HCT116 (cell line): ENCODE results near the gene APBA1. TPM values are rescaled to one million over a fixed set of nuclear protein-coding genes. Genes with fewer than 3 reads are reported as not detected.

ENCODE experiments used
- ATAC-seq: fragments of 200-7000 bp; cut with Tn5 transposase; 2 replicates; pipeline ENCODE4 v1.9.1; 2020; ENCODE audit warnings: mild to moderate bottlenecking, moderate library complexity
- BruUV-seq: library from RNA; stranded (reverse); fragments of 400-500 nt; replicated peaks from 2 replicates; lab custom pipeline; 2021; lab: Mats Ljungman, UMichigan
- CTCF ChIA-PET: fragments of 300-600 bp; sonication (Branson Sonifier 250); formaldehyde crosslinking; loops from one replicate; lab custom pipeline; 2021; ENCODE audit warnings: antibody characterized with exemption; lab: Charles Lee
- POLR2A ChIA-PET: fragments of 300-600, 350-600 bp; sonication (Branson Sonifier 250); formaldehyde crosslinking; loops from one replicate; lab custom pipeline; 2021; ENCODE audit warnings: antibody characterized with exemption; lab: Charles Lee
- RAD21 ChIA-PET, 2 experiments: fragments of 300-600 bp; sonication (Branson Sonifier 250); formaldehyde crosslinking; loops; one replicate each; lab custom pipeline; 2023; ENCODE audit warnings: low total read pairs in 2 of 2; ENCODE audit not compliant: uncharacterized antibody in 2 of 2, unreplicated experiment in 2 of 2, low non-redundant PET in 1 of 2; lab: Charles Lee
- DNase-seq: peaks from one replicate; pipeline ENCODE4 v3.0.0-alpha.2; 2010; ENCODE audit warnings: low read depth, low spot score
- H2AFZ ChIP-seq: fragments of 200-600 bp; shearing (Covaris generic), sonication (generic); 2 replicates; pipeline ENCODE4 v1.6.1; 2017; ENCODE audit warnings: low read depth, mixed run types, mixed read lengths, antibody characterized with exemption, low read length; ENCODE audit not compliant: poor library complexity, severe bottlenecking
- H3K27ac ChIP-seq: 2 replicates; pipeline ENCODE4 v1.5.1; 2012; ENCODE audit warnings: low read depth, low read length
- H3K27me3 ChIP-seq: fragments of 200-600 bp; sonication (generic); 2 replicates; pipeline ENCODE4 v1.6.1; 2016; ENCODE audit warnings: mixed run types, low read length, mixed read lengths; ENCODE audit not compliant: insufficient read depth
- H3K36me3 ChIP-seq, 2 experiments: fragments of 200-500 bp in 1 of 2; fragments of 200-600 bp in 1 of 2; sonication (Bioruptor generic) in 1 of 2; sonication (generic) in 1 of 2; 2 replicates each; pipeline versions ENCODE4 v1.5.1 to v1.6.1; 2014 to 2016; ENCODE audit warnings: low read length in 2 of 2, inconsistent platforms in 1 of 2, mixed read lengths in 1 of 2, mixed run types in 1 of 2; ENCODE audit not compliant: insufficient read depth in 2 of 2, control insufficient read depth in 1 of 2
- H3K4me1 ChIP-seq, 2 experiments: fragments of 200-600 bp in 1 of 2; sonication (generic) in 1 of 2; 2 replicates each; pipeline versions ENCODE4 v1.5.1 to v1.6.1; 2012 to 2017; ENCODE audit warnings: low read length in 2 of 2, inconsistent platforms in 1 of 2, mild to moderate bottlenecking in 1 of 2, mixed read lengths in 1 of 2, mixed run types in 1 of 2, moderate library complexity in 1 of 2; ENCODE audit not compliant: insufficient read depth in 2 of 2, control insufficient read depth in 1 of 2
- H3K4me2 ChIP-seq: fragments of 200-600 bp; sonication (generic); 2 replicates; pipeline ENCODE4 v1.6.1; 2017; ENCODE audit warnings: mixed run types, low read length, mixed read lengths
- H3K4me3 ChIP-seq, 2 experiments: fragments of 200-600 bp in 1 of 2; sonication (generic) in 1 of 2; replicated peaks in 1 of 2; 2 replicates each; pipeline ENCODE4 v1.5.1; 2011 to 2016; ENCODE audit warnings: low read length in 2 of 2, control low read depth in 1 of 2, low read depth in 1 of 2, mild to moderate bottlenecking in 1 of 2, mixed read lengths in 1 of 2, mixed run types in 1 of 2
- H3K79me2 ChIP-seq: fragments of 200-600 bp; sonication (generic); 2 replicates; pipeline ENCODE4 v1.6.1; 2017; ENCODE audit warnings: mild to moderate bottlenecking, mixed run types, low read length, moderate library complexity, mixed read lengths; ENCODE audit not compliant: insufficient read depth
- H3K9ac ChIP-seq: fragments of 200-600 bp; sonication (generic); 2 replicates; pipeline ENCODE4 v1.6.1; 2016; ENCODE audit warnings: low read length, mixed read lengths
- H3K9me2 ChIP-seq: fragments of 200-600 bp; sonication (generic), shearing (Covaris generic); 2 replicates; pipeline ENCODE4 v1.6.1; 2017; ENCODE audit warnings: mixed run types, mild to moderate bottlenecking, moderate library complexity; ENCODE audit not compliant: insufficient read depth
- H3K9me3 ChIP-seq, 2 experiments: fragments of 200-500 bp in 1 of 2; fragments of 200-600 bp in 1 of 2; sonication (Bioruptor generic) in 1 of 2; sonication (generic) in 1 of 2; 2 replicates each; pipeline ENCODE4 v1.6.1; 2014 to 2017; ENCODE audit warnings: low read length in 2 of 2, mixed read lengths in 2 of 2, inconsistent platforms in 1 of 2, low read depth in 1 of 2, mild to moderate bottlenecking in 1 of 2, mixed run types in 1 of 2, moderate library complexity in 1 of 2; ENCODE audit not compliant: control insufficient read depth in 1 of 2, insufficient read depth in 1 of 2
- H4K20me1 ChIP-seq: fragments of 200-600 bp; sonication (generic), shearing (Covaris generic); 2 replicates; pipeline ENCODE4 v1.6.1; 2017; ENCODE audit warnings: mixed run types, mild to moderate bottlenecking, moderate library complexity; ENCODE audit not compliant: insufficient read depth
- CBX3 ChIP-seq: IDR thresholded peaks from 2 replicates; pipeline ENCODE4 v1.6.1; 2012; ENCODE audit warnings: low read depth
- CEBPB ChIP-seq: IDR thresholded peaks from 2 replicates; pipeline ENCODE4 v1.6.1; 2012; ENCODE audit warnings: low read depth
- EGR1 ChIP-seq: IDR thresholded peaks from 2 replicates; pipeline ENCODE4 v1.6.1; 2012; ENCODE audit warnings: low read depth
- ELF1 ChIP-seq: IDR thresholded peaks from 2 replicates; pipeline ENCODE4 v1.6.1; 2012; ENCODE audit warnings: low read depth, borderline replicate concordance
- EZH2 ChIP-seq: fragments of 200-600 bp; sonication (generic); IDR thresholded peaks from 2 replicates; pipeline ENCODE4 v1.6.1; 2017; ENCODE audit warnings: antibody characterized with exemption, mixed run types
- EZH2phosphoT487 ChIP-seq: fragments of 200-600 bp; IDR thresholded peaks from 2 replicates; pipeline ENCODE4 v1.6.1; 2018; ENCODE audit warnings: antibody characterized with exemption, borderline replicate concordance
- FOSL1 ChIP-seq: IDR thresholded peaks from 2 replicates; pipeline ENCODE4 v1.6.1; 2012; ENCODE audit warnings: low read depth
- JUND ChIP-seq: IDR thresholded peaks from 2 replicates; pipeline ENCODE4 v1.6.1; 2012
- POLR2A ChIP-seq: IDR thresholded peaks from 2 replicates; pipeline ENCODE4 v1.7.0; 2011; ENCODE audit warnings: borderline replicate concordance; ENCODE audit not compliant: insufficient read depth, insufficient read length; ENCODE audit errors: extremely low read depth
- POLR2AphosphoS5 ChIP-seq: IDR thresholded peaks from 2 replicates; pipeline ENCODE4 v1.6.1; 2011; ENCODE audit warnings: mild to moderate bottlenecking, low read depth, low read length, moderate library complexity
- RAD21 ChIP-seq: IDR thresholded peaks from 2 replicates; pipeline ENCODE4 v1.6.1; 2012; ENCODE audit warnings: low read depth, mild to moderate bottlenecking
- SIN3A ChIP-seq: IDR thresholded peaks from 2 replicates; pipeline ENCODE4 v1.6.1; 2012; ENCODE audit warnings: low read depth
- SP1 ChIP-seq: IDR thresholded peaks from 2 replicates; pipeline ENCODE4 v1.6.1; 2012; ENCODE audit warnings: low read depth
- SRF ChIP-seq: IDR thresholded peaks from 2 replicates; pipeline ENCODE4 v1.6.1; 2012; ENCODE audit warnings: low read depth
- TCF7L2 ChIP-seq: IDR thresholded peaks from 2 replicates; pipeline ENCODE4 v1.7.0; 2011; ENCODE audit warnings: borderline replicate concordance, inconsistent platforms; ENCODE audit not compliant: insufficient read depth, insufficient read length; ENCODE audit errors: extremely low read depth
- YY1 ChIP-seq: IDR thresholded peaks from 2 replicates; pipeline ENCODE4 v1.6.1; 2011; ENCODE audit warnings: low read length, low read depth, moderate library complexity, mild to moderate bottlenecking; ENCODE audit not compliant: insufficient replicate concordance; ENCODE audit errors: extremely low read depth
- ZNF274 ChIP-seq: fragments of 200-500 bp; sonication (Bioruptor generic); IDR thresholded peaks from 2 replicates; pipeline ENCODE4 v1.6.1; 2014; ENCODE audit warnings: mild to moderate bottlenecking, low read depth, low read length, inconsistent platforms
- intact Hi-C: fragments of 100-400 bp; cut with micrococcal nuclease; formaldehyde crosslinking; loops from 2 replicates; pipeline ENCODE4 v1.10.0; 2022
- total RNA-seq: library from RNA; stranded (reverse); gene quantifications from one replicate; pipeline ENCODE4 v1.2.1, GENCODE V29; 2021; ENCODE audit not compliant: unreplicated experiment
- TF ChIP-seq, protein P1 (sequence below): IDR thresholded peaks from 2 replicates; pipeline ENCODE4 v1.6.1; 2012; ENCODE audit warnings: low read depth
- TF ChIP-seq, protein P2 (sequence below): IDR thresholded peaks from 2 replicates; pipeline ENCODE4 v1.6.1; 2012
- TF ChIP-seq, protein P3 (sequence below), 3 experiments: fragments of 200-600 bp in 1 of 3; sonication (generic) in 1 of 3; IDR thresholded peaks in 2 of 3; conservative IDR thresholded peaks in 1 of 3; 2 replicates each; pipeline ENCODE4 v1.5.1; 2012 to 2017; ENCODE audit warnings: low read depth in 2 of 3, low read length in 2 of 3, antibody characterized with exemption in 1 of 3, borderline replicate concordance in 1 of 3, control low read depth in 1 of 3, mild to moderate bottlenecking in 1 of 3, mixed read lengths in 1 of 3, mixed run types in 1 of 3, moderate library complexity in 1 of 3; ENCODE audit not compliant: insufficient read depth in 1 of 3

The APBA1 gene
- total RNA-seq, 1 experiment from 2014 or later: 0.20 TPM

DNA sequence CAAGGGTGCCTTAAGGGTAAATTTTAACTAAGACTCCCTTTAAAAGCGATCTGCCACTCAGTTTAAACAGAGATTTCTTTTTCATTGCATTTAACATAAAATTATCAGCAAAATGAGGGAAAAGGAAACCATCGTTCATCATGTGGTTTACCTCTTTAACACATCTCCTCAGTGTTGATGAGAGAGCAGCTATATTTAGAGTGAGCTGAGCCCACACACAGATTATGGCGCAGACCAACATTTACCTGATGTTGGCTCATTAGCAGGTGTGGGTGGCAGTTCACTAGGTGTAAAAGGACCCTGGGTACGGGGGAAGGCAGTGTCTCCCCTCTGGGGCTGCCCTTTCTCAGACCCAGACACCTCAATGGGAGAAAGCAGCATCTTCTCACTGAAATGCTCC is 197.3 kb downstream of the APBA1 start:
- Histone ChIP-seq H3K36me3 (no peaks in the 10 kb centered on the region), H3K9me3 (no peaks in the 10 kb centered on the region), H4K20me1 (no peaks in the 10 kb centered on the region), H3K4me1 (no peaks in the 10 kb centered on the region), H3K79me2 (no peaks in the 10 kb centered on the region), H3K27me3 (peaks cover 32% of the 10 kb centered on the region), H3K9me2 (no peaks in the 10 kb centered on the region), H3K4me2 (no peak overlapping the region), H3K4me3 (no peak overlapping the region), H3K9ac (no peak overlapping the region), H2AFZ (no peak overlapping the region), H3K27ac (no peak overlapping the region)
- ATAC-seq: no peak
- no peak for DNase-seq
- ChIA-PET POLR2A (no interaction called here), CTCF (no interaction called here), RAD21 (no interaction called here)
- intact Hi-C loops: no loop called here
- no TSS peak for BruUV-seq
- TF ChIP-seq, protein P1, sequence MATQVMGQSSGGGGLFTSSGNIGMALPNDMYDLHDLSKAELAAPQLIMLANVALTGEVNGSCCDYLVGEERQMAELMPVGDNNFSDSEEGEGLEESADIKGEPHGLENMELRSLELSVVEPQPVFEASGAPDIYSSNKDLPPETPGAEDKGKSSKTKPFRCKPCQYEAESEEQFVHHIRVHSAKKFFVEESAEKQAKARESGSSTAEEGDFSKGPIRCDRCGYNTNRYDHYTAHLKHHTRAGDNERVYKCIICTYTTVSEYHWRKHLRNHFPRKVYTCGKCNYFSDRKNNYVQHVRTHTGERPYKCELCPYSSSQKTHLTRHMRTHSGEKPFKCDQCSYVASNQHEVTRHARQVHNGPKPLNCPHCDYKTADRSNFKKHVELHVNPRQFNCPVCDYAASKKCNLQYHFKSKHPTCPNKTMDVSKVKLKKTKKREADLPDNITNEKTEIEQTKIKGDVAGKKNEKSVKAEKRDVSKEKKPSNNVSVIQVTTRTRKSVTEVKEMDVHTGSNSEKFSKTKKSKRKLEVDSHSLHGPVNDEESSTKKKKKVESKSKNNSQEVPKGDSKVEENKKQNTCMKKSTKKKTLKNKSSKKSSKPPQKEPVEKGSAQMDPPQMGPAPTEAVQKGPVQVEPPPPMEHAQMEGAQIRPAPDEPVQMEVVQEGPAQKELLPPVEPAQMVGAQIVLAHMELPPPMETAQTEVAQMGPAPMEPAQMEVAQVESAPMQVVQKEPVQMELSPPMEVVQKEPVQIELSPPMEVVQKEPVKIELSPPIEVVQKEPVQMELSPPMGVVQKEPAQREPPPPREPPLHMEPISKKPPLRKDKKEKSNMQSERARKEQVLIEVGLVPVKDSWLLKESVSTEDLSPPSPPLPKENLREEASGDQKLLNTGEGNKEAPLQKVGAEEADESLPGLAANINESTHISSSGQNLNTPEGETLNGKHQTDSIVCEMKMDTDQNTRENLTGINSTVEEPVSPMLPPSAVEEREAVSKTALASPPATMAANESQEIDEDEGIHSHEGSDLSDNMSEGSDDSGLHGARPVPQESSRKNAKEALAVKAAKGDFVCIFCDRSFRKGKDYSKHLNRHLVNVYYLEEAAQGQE: no peak
- TF ChIP-seq EZH2phosphoT487: no peak
- TF ChIP-seq, protein P2, sequence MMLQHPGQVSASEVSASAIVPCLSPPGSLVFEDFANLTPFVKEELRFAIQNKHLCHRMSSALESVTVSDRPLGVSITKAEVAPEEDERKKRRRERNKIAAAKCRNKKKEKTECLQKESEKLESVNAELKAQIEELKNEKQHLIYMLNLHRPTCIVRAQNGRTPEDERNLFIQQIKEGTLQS: no peak
- TF ChIP-seq POLR2AphosphoS5: no peak
- no peak for TF ChIP-seq RAD21
- no peak for TF ChIP-seq ZNF274
- TF ChIP-seq, protein P3, sequence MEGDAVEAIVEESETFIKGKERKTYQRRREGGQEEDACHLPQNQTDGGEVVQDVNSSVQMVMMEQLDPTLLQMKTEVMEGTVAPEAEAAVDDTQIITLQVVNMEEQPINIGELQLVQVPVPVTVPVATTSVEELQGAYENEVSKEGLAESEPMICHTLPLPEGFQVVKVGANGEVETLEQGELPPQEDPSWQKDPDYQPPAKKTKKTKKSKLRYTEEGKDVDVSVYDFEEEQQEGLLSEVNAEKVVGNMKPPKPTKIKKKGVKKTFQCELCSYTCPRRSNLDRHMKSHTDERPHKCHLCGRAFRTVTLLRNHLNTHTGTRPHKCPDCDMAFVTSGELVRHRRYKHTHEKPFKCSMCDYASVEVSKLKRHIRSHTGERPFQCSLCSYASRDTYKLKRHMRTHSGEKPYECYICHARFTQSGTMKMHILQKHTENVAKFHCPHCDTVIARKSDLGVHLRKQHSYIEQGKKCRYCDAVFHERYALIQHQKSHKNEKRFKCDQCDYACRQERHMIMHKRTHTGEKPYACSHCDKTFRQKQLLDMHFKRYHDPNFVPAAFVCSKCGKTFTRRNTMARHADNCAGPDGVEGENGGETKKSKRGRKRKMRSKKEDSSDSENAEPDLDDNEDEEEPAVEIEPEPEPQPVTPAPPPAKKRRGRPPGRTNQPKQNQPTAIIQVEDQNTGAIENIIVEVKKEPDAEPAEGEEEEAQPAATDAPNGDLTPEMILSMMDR (IDR thresholded peaks at IDR 0.05 in 2 of 3, conservative IDR thresholded peaks at IDR 0.05 in 1 of 3; ENCODE audit: borderline replicate concordance in 1 of 3, insufficient read depth in 1 of 3, low read depth in 2 of 3, low read length in 2 of 3): no peak
- TF ChIP-seq SP1: no peak
- no peak for TF ChIP-seq CBX3
- no peak for TF ChIP-seq SRF
- TF ChIP-seq FOSL1: no peak
- no peak for TF ChIP-seq TCF7L2
- no peak for TF ChIP-seq CEBPB
- TF ChIP-seq YY1: no peak
- TF ChIP-seq EZH2: no peak
- no peak for TF ChIP-seq JUND
- TF ChIP-seq POLR2A: no peak
- TF ChIP-seq SIN3A: no peak
- TF ChIP-seq EGR1: no peak
- no peak for TF ChIP-seq ELF1
